ENCODE results near the gene ZNF385A.

- TF ChIP-seq REST (IDR thresholded peaks at IDR 0.05; ENCODE audit: insufficient read depth in 1 of 2, low read depth in 2 of 2, low read length in 2 of 2), result no peak
- no peak for TF ChIP-seq TAF1 (IDR thresholded peaks at IDR 0.05; ENCODE audit: borderline replicate concordance, insufficient read depth, low read length)
Observed at GRCh38 chr12:54417712-54418440, 33.3 kb upstream of the ZNF385A start.

All from PFSK-1 (cell line).